ENCODE results near the gene PPP1R14D. TPM values are rescaled to one million over a fixed set of nuclear protein-coding genes. Genes with fewer than 3 reads are reported as not detected.

The PPP1R14D gene
- total and polyA plus RNA-seq, 2 of the 8 experiments (the other 6 are each of a cell fraction or from before 2014, with no cell fraction given) = not detected

DNA sequence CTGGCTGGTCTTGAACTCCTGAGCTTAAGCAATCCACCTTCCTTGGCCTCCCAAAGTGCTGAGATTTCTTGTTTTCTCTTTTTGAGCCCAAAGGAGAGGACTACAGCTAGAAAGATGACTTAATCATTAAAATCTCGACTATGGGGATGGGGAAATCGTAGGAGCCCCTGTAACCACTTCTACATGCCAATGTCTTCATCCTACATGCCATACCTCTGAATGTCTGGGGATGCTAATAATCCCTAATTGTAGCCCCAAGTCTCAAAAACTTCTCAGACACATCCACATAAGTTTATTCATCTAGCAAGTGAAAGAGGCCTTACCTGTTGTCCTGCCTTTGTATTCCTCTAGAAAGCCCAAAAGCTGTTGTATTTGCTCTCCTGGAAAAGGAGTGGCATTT lies 49.2 kb upstream of the PPP1R14D start:
- Histone ChIP-seq H4K20me1 (replicated peaks in 1 of 2; ENCODE audit: control insufficient read depth in 1 of 2, insufficient read depth in 2 of 2, low read length in 2 of 2) (no peaks in the 10 kb centered on the region), H3K79me2 (ENCODE audit: control insufficient read depth in 1 of 2, insufficient read depth in 2 of 2, low read length in 2 of 2) (no peaks in the 10 kb centered on the region), H2BK5ac (ENCODE audit: low read depth, low read length) (no peak overlapping the region), H4K8ac (ENCODE audit: extremely low read depth, insufficient read depth, low read length) (no peak overlapping the region), H3K27ac (ENCODE audit: low read depth, low read length) (no peak overlapping the region), H3K36me3 (ENCODE audit: control insufficient read depth in 2 of 4, insufficient read depth in 4 of 4, low read length in 3 of 4) (no peaks in the 10 kb centered on the region), H3K23me2 (ENCODE audit: low read depth, low read length) (no peaks in the 10 kb centered on the region), H3K4ac (replicated peaks; ENCODE audit: insufficient read length, low read depth, low read length) (no peak overlapping the region), H2BK15ac (ENCODE audit: low read length) (no peak overlapping the region), H2AFZ (ENCODE audit: low read length) (no peak overlapping the region), H3K56ac (replicated peaks; ENCODE audit: insufficient read length, low read depth, low read length) (no peak overlapping the region), H3K4me3 (ENCODE audit: extremely low read depth in 1 of 4, insufficient read depth in 2 of 4, low read depth in 3 of 4, low read length in 4 of 4) (no peak overlapping the region), H2BK12ac (ENCODE audit: low read depth, low read length) (no peak overlapping the region), H3K27me3 (replicated peaks in 1 of 4; ENCODE audit: control insufficient read depth in 3 of 4, extremely low read depth in 1 of 4, insufficient read depth in 3 of 4, low read length in 3 of 4) (0 out of 7 replicates have a peak, but pooled peaks cover 0 to 2% (median 0%) of the 10 kb centered on the region in 4 experiments), H3K4me2 (ENCODE audit: insufficient read depth in 1 of 2, low read depth in 2 of 2, low read length in 2 of 2) (no peak overlapping the region), H3K18ac (ENCODE audit: extremely low read depth, low read length) (no peak overlapping the region), H3K23ac (ENCODE audit: insufficient read length) (no peak overlapping the region), H4K91ac (replicated peaks; ENCODE audit: insufficient read length, low read length) (no peak overlapping the region), H2AK5ac (ENCODE audit: low read depth, low read length) (no peak overlapping the region), H3K14ac (ENCODE audit: insufficient read length) (no peak overlapping the region), H3K79me1 (ENCODE audit: low read depth, low read length) (no peaks in the 10 kb centered on the region), H2BK20ac (ENCODE audit: low read length) (no peak overlapping the region), H4K5ac (ENCODE audit: insufficient read length, low read depth, low read length) (no peak overlapping the region), H3K9ac (replicated peaks in 1 of 4; ENCODE audit: extremely low read depth in 1 of 4, low read depth in 3 of 4, low read length in 3 of 4) (no peak overlapping the region), H3K4me1 (replicated peaks in 1 of 4; ENCODE audit: control insufficient read depth in 3 of 4, insufficient read depth in 4 of 4, low read length in 3 of 4) (peaks cover 0 to 10% (median 7%) of the 10 kb centered on the region in 4 experiments; a peak in 6 of 7 replicates), H3K9me3 (ENCODE audit: insufficient read depth in 2 of 2, low read depth in 1 of 2, low read length in 1 of 2) (no peaks in the 10 kb centered on the region), H2BK120ac (replicated peaks; ENCODE audit: low read depth, low read length) (no peak overlapping the region)
- ChIA-PET POLR2A (ENCODE audit: partially characterized antibody) (interaction anchor here (1.1 to 1.4 kb wide), 3 partner anchors 13 to 183 kb away, joined by 3 read pairs; no protein-coding TSS in a partner anchor), CTCF (ENCODE audit: partially characterized antibody) (interaction anchor here (1.0 to 10.9 kb wide), 2 partner anchors 17 to 25 kb away, joined by 3 to 63 read pairs; partner anchors contain the start of gene VPS18)
- WGBS, 2 experiments (ENCODE audit: extremely low coverage in 1 of 2, insufficient coverage in 1 of 2, insufficient read length in 1 of 2, insufficient replicate concordance in 2 of 2, low coverage in 1 of 2, low lambda C conversion rate in 2 of 2, missing lambda C conversion rate in 1 of 2) = 91% methylated on average over 2 of the region's 2 CpGs; no CpG with 5 or more reads in 1 of the 2 experiments
- no peak for DNase-seq (ENCODE audit: low read depth in 1 of 2, low spot score in 2 of 2)
- no peak for FAIRE-seq
- TF ChIP-seq SAP30 (IDR thresholded peaks at IDR 0.05; ENCODE audit: insufficient read depth, insufficient replicate concordance, low read length) (no peak), SP4 (IDR thresholded peaks at IDR 0.05; ENCODE audit: low read length) (no peak), SUZ12 (IDR thresholded peaks at IDR 0.05; ENCODE audit: low read length) (no peak), BACH1 (IDR thresholded peaks at IDR 0.05; ENCODE audit: low read length) (no peak), CBX8 (IDR thresholded peaks at IDR 0.05; ENCODE audit: borderline replicate concordance, low read depth, low read length) (no peak), KDM4A (IDR thresholded peaks at IDR 0.05; ENCODE audit: low read depth, low read length, severe bottlenecking) (no peak), POLR2A (IDR thresholded peaks at IDR 0.05; ENCODE audit: control extremely low read depth in 1 of 2, low read depth in 2 of 2, low read length in 2 of 2) (no peak), YY1 (IDR thresholded peaks at IDR 0.05; ENCODE audit: low read depth, low read length) (no peak), TCF12 (IDR thresholded peaks at IDR 0.05; ENCODE audit: low read depth, low read length) (no peak)
- TF ChIP-seq, protein P1, sequence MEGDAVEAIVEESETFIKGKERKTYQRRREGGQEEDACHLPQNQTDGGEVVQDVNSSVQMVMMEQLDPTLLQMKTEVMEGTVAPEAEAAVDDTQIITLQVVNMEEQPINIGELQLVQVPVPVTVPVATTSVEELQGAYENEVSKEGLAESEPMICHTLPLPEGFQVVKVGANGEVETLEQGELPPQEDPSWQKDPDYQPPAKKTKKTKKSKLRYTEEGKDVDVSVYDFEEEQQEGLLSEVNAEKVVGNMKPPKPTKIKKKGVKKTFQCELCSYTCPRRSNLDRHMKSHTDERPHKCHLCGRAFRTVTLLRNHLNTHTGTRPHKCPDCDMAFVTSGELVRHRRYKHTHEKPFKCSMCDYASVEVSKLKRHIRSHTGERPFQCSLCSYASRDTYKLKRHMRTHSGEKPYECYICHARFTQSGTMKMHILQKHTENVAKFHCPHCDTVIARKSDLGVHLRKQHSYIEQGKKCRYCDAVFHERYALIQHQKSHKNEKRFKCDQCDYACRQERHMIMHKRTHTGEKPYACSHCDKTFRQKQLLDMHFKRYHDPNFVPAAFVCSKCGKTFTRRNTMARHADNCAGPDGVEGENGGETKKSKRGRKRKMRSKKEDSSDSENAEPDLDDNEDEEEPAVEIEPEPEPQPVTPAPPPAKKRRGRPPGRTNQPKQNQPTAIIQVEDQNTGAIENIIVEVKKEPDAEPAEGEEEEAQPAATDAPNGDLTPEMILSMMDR (IDR thresholded peaks at IDR 0.05; ENCODE audit: control extremely low read depth in 1 of 3, insufficient read depth in 1 of 3, low read depth in 1 of 3, low read length in 3 of 3) = no peak
- TF ChIP-seq, protein P2, sequence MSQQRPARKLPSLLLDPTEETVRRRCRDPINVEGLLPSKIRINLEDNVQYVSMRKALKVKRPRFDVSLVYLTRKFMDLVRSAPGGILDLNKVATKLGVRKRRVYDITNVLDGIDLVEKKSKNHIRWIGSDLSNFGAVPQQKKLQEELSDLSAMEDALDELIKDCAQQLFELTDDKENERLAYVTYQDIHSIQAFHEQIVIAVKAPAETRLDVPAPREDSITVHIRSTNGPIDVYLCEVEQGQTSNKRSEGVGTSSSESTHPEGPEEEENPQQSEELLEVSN (IDR thresholded peaks at IDR 0.05) = no peak
